ENCODE measurements around the gene MYO5C.

MYO5C gene

DNA sequence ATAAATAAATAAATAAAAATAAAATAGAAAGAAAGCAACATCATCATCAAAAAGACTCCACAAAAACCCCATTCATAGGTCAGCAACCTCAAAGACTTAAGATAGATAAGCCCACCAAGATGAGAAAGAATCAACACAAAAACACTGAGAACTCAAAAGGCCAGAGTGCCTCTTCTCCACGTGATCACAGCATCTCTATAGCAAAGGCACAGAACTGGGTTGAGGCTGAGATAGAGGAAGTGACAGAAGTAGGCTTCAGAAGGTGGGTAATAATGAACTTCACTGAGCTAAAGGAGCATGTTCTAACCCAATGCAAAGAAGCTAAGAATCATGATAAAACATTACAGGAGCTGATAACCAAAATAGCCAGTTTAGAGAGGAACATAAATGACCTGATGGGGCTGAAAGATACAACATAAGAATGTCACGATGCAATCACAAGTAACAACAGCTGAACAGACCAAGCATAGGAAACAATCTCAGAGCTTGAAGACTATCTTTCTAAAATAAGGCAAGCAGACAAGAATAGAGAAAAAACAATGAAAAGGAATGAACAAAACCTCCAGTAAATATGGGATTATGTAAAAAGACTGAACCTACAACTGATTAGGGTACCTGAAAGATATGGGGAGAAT lies 130.9 kb downstream of the MYO5C start:
- DNase-seq, result no peak

DNA sequence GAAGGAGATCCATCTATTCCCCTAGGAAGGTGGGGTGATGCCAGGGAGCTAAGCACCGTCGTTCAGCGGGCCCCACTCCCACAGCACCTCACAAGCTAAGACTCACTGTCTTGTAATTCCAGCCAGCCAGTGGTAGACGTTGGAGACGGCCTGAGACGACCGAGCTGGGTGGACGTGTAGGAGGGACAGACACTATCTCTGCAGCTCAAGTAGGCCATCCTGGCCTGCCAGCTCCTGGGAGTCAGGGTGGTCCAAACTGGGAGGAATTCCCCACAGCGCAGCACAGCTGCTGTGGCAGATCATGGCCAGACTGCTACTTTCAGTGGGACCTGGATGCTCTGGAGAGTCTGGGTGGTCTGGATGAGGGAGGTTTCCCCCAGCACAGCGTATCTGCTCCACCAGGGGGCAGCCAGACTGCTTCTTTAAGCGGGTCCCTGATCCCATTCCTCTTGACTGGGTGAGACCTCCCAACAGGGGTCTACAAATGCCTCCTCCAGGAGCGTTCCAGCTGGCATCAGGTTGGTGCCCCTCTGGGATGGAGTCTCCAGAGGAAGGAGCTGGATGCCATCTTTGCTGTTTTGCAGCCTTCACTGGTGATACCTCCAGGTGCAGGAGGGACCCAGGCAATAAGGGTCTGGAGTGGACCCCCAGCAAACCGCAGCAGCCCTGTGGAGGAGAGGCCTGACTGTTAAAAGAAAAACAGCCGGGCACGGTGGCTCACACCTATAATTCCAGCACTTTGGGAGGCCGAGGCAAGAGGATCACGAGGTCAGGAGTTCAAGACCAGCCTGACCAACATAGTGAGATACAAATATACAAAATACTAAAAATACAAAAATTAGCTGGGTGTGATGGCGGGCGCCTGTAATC lies 132.0 kb downstream of the MYO5C start:
- no peak for DNase-seq

DNA sequence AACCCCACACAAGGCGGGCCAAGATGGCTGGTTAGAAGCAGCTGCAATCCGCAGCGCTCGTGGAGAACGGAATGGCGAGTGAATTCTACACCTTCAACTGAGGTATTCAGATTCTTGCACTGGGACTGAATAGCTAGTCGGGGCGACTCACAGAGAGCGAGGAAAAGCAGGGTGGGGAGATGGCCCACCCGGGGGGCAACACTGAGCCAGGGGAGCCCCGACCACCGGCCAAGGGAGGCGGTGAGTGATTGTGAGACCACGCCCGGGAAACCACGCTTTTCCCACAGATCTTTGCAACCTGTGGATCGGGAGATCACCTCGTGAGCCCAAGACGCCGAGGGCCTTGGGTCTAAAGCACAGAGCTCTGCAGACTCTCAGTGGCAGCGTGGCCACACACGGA lies 132.7 kb downstream of the MYO5C start:
- no peak for DNase-seq

DNA sequence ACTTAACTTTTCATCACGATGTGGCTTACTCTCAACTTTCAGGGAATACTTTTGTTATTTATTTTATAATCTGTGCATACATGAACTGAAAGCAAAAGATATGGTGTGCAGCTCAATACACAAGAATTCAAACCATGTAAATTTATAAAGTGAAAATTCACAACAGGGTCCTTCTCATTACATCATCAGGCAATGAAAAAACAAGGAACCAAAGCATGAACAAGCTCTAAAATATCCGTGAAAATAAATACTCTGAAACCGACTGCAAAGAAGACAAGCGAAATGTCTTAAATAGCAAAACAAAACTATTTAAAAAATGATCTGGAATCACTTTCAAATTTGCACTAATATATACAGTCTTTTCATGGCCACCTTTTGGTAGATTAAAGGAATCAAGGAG lies 133.3 kb downstream of the MYO5C start:
- no peak for DNase-seq

DNA sequence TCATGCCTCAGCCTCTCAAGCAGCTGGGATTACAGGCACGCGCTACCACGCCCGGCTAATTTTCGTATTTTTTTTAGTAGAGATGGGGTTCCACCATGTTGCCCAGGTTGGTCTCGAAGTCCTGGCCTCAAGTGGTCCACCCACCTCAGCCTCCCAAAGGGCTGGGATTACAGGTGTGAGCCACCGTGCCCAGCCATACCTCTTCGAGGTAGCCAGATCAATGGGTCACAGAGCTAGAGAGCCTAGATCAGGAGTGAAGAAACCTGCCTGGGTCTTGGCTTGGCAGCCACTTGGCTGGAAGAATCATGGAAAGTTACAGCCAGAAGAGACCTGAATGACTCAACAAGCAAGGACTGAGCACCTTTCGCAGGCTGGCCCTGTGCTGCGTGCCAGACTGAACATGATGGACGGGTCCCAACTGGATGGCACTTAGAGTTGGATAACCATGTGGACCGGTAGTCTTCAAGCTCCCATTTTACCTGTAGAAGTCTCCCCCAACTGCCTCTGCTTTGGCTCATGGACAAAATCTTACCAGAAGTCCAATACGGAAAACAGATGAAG lies 134.1 kb downstream of the MYO5C start:
- DNase-seq, result no peak

DNA sequence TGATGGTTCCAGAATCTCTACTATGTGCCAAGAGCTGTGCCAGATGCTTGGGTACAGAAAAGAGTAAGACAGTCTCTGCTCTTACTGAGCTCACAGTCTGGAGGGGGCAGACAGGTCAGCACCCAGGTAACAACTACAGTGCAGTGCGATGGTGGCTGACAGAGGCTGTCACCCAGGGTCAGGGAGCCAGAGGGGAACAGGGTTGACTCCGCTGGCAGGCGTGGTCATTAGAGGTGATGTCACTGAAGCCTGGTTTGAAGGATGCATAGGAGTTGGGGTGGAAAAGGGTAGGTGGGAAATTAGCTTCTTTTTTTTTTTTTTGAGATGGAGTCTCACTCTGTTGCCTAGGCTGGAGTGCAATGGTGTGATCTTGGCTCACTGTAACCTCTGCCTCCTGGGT lies 136.0 kb downstream of the MYO5C start:
- no peak for DNase-seq

DNA sequence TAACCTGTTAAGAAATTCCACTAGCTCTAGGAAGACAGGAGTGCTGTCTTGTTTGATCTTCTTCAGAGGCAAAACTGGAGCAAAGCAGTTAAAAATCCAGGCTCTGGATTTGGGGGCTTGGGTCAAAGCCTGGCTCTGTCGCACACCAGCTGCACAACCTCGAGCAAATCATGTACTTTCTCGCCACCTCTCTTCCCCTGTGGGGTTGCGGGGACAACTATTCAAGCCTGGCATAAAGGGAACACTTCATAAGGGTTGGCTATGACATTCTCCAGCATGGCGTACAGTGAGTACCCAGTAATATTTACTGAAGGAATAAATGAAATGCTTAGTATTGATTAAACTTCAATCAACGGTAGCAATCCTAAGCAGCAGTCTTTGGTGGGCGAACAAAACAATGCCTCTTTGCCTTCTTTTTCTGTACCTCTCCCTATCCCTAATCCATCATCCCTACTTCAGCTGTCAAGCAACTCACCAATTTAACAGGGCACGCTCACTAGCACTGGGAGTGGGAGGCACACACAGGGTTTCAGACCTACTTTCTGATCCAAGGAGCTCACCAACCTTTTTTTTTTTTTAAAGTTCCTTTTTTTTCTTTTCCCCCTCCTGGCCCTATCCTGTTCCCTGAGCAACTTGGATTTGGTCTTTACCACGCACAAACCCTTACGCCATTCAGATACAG lies 137.4 kb downstream of the MYO5C start:
- DNase-seq, result no peak

DNA sequence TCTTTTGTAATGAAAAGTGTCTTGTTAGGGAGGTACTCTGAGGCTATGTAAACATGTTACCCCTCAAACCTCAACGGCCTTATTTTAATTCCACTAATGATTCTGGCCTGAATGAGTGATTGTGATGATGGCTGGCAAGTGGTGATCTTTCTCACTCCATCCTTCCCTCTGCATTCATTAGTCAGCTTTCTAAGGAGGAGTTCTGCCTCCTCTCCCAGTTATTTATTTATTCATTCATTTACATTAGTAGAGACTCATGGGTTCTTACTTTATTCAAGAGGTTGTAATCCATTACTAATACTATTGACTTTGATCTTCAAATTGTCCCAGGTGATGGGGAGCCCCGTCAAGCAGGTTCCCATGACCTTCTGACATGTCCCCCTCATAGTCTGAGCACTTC lies 139.7 kb downstream of the MYO5C start:
- no peak for DNase-seq

DNA sequence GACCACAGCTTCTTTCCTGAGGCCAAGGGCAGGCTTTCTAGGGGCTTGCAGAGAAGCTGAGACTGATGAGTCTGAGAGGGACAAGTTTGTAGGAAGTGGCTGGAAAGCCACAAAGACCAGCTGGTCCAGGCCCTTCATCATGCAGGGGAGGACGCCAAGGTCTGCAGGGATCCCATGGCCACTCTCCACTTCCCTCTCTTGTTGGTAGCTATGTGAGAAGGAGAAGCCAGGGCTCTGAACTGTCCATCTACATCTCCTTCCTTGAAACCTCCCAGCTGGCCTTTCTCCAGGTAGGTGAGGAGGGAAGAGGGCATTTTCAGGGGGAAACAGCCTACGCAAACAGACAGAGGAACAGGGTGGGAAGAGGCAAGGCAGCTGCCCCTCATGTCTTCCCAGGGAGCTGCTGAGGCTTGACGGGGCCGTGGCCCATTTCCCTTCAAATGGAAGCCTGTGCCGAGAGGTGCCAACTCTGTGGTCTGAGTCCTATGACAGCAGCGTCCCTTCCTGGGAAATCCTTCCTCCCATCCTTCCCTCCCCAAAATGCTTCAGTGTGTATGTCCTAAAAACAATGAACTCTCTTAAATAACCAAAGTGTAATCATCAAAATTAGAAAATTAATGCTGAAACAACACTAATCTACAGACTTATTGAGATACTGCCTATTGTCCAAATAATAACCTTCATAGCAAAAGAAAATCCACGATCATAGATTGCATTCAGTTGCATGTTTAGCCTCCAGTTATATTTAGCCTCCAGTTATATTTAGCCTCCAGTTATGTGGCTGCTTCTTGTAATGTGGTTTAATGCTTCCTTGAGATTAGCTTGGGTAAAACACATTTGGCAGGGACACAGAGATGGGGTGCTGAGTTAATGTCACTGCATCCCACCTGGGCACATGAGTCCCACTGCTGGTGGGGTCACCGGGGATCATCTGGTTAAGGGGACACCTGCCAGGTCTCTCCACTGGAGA lies 140.4 kb downstream of the MYO5C start:
- no peak for DNase-seq

DNA sequence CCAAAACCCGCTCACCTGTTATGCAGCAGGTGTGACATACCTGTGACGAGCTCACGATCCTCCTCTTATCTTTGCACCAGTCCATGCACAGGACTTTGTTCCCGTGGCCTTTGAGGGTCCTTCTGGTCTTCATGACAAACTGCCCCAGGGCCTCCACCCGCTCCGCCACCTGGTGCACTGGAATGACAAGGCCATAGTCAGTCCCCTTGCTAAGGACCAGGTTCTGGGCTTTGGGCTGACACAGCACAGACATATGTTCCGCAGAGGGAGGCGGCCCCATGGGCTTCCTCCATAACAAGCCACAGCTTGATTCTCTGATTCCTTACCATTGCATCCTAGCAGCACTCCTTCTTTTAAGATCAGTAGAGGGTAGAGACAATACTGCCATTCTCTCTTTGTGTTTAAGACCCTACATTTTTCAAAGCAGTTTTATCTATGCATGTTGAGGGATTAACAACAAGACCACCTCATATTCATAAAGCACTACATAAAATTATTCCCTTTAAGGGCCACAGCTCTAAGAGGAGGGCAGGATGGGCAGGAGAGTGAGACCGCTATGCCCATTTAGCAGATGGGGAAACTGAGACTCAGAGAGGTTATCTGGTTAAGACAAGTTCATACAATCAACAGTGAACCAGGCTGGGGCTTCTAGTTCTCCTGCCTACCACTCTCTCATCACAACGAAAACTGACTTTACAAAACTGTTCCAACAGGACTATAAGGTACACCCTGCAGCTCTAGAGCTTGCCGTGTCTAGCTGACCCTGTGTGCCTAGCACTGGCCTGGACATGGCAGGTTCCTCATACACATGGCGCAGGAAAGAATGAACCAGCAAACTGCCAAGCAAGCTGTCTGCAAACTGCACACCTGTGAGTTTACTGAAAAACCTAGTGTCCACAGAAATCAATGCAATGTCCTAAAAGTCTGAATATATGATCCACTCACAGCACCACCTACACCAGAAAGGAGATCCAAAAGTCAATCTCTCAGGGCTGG lies 141.4 kb downstream of the MYO5C start:
- no peak for DNase-seq

DNA sequence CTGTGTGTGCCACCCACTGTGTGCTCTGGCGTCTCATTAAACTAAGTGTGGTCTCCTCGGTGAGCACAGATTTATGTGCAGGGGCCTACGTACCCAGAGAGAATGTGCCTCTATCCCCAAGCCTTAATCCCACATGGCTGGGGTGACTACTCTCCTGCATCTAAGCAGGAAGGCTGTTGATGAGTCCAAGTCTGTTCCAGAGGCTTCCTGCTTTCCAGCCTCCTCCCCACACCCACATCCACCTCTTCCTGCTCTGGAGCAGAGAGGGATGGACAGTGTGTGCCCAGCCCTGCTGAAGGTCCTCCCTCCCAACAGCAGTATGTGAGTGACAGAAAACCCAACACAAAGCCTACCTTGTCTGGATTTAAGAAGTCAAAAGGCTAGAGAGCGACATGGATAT lies 144.3 kb downstream of the MYO5C start:
- DNase-seq, result no peak

DNA sequence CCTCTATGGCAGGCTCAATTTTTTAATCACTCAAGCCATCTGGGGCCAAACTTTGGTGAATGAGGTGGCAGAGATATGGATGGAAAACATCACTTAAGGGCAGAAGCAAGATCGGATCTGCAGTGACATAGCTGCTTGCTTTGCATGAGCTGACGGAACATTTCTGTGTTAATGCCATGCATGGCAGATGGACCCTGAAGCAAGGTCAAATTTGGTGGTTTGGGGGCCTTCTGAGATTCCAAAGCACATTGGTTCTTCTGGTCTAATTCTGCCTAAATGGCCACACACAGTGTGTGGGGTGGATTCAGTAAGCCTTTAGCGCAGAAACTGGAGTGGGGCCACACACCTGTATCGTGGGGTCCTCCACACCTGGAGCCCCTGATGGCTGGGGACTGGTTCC lies 144.7 kb downstream of the MYO5C start:
- DNase-seq, result no peak

DNA sequence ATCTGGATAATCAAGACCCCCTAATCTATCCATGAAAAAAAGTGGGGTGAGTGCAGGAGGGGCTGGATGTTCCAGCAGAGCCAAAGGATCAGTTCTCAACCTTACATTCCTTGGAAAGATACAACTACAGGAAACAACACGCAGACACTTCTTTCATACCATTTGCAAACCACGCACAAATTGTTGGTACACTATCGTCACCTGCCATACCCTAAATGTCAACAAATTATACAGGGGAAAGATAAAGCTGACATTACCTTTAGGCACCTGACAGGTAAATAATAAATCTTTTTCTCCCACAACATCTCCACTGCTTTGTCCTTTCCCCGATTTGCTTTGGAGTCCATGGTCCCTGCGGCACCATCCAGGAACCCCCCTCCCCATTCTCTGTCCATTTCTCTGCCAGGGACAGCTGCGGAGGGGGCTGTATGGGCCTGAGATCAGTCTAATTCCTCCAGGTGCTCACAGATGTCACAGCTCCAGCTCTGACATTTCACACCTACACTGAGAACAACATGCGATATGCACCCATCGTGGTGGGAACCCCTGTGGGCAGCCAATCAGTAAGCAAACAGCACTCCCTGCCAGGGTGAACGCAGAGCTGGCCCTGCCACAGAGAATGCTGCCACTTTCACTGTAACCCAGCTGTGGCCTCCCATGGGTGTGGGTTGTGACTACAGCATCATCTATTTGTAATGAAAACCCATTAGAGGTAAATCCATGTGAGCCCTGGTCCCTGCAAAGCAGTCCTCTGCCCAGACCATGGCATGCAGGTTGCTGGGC lies 145.4 kb downstream of the MYO5C start:
- DNase-seq, result no peak

DNA sequence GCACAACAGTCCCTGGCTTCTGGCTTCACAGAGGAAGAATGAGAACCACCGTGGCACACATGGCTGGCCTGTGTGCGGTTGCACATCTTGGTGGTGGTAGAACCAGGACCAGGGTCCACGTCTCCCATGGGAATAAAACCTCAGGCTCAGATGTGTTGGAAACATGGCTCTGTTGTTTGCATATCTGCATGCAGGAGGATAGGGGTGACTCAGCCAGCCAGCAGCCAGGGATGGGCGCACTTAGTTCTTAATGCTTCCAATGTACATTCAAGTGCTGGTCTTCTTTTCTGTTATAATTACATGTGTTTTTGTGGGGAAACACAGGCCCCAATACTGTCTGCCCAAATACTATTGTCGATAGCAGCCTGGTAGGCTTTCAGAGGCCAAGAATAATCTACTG lies 147.2 kb downstream of the MYO5C start:
- DNase-seq, result no peak

DNA sequence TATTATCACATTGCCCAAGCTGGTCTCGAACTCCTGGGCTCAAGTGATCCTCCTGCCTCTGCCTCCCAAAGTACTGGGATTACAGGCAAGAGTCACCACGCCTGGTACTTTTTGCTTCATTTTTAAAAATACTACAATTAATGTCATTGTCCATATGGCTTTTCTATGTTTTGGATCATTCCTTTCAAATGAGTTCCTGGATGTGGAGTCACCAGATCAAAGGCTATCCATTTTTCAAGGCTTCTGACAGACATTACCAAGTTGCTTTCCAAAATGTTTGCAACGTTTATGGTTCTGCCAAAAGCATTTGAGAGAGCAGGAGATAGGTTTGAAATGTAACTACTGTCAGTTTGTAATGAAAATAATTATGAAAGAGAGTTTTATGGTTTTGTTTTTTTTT lies 148.8 kb downstream of the MYO5C start:
- DNase-seq, result no peak

DNA sequence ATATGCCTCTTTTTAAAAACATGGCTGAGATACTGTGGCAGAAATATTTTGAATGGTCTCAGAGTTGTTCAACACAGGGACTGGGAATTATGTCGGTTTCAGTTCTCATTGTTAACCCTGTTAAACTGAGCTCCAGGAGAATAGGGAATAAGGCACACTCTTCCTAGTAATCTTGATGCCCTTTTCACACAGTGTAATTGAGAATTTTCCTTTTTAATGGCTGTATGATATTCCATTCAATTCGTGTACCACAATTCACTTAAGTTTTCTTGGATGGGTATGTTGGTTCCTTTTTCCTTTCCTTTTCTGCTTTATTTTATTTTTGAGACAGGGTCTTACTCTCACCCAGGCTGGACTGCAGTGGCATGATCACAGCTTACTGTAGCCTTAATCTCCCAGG lies 149.3 kb downstream of the MYO5C start:
- DNase-seq, result no peak

DNA sequence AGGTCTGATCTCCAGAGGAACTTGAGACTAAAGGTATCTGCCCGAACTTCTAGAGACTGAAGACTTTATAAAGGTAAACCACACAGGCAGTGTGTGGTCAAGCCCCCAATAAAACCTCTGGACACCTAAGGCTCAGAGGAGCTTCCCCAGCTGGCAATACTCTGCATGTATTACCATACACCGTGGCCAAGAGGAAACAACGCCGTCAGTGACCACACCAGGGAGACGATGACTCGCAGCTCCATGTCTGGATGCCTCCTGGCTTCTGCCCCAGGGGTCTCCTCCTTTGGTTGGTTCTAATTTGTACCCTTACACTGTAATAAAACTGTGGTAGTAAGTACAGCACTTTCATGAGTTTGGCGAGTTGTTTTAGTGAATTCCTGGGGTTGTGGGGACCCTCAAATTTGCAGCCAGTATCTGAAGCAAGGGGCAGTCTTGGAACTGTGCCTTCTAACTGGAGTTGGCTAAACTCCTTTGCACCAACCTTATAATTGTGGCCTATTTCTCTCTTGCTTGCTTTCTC lies 150.9 kb downstream of the MYO5C start:
- DNase-seq, result no peak

DNA sequence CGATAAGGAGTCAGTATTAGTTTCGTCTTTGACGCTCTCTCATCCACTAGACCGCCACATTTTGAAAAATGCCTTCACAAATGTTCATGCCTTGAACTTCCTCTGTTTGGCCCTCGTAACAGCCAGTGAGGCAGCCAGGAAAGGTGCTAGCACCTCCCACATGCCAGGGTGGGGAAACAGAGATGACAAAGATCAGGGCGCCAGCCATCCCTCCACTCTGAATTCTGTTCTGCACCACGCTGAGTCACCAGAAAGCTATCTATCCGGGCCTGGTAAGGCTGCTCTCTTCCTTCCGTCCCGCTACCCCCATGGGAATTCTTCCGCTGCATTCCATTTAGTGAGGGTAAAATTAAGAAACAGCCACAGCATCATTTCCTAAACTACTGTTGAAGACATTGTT lies 151.7 kb downstream of the MYO5C start:
- no peak for DNase-seq
